Uterus (tissue), 4 donors: ENCODE results near the gene GALNT7. TPM values are rescaled to one million over a fixed set of nuclear protein-coding genes. Genes with fewer than 3 reads are reported as not detected.

ENCODE experiments used
- DNase-seq, 2 donors: peaks; one replicate each; pipeline ENCODE4 v3.0.0-alpha.2; 2019 to 2020
- H3K27ac ChIP-seq, 2 donors: fragments of 200-600 bp; sonication (generic); 1 replicate in 1 of 2; 2 replicates in 1 of 2; pipeline ENCODE4 v1.5.1; 2016 to 2018
- H3K27me3 ChIP-seq, 2 donors: fragments of 200-600 bp; sonication (generic); one replicate each; pipeline ENCODE4 v1.5.1; 2018 to 2019; ENCODE audit warnings: control low read depth in 1 of 2
- H3K36me3 ChIP-seq, 2 donors: fragments of 200-600 bp; sonication (generic); one replicate each; pipeline ENCODE4 v1.5.1; 2019; ENCODE audit warnings: control low read depth in 1 of 2
- H3K4me1 ChIP-seq, 2 donors: fragments of 200-600 bp; sonication (generic); one replicate each; pipeline ENCODE4 v1.5.1; 2018 to 2019; ENCODE audit warnings: control low read depth in 1 of 2
- H3K4me3 ChIP-seq, 2 donors: fragments of 200-600 bp; sonication (generic); 1 replicate in 1 of 2; 2 replicates in 1 of 2; pipeline ENCODE4 v1.5.1; 2018 to 2019; ENCODE audit warnings: mild to moderate bottlenecking in 1 of 2
- H3K9me3 ChIP-seq, 2 donors: fragments of 200-600 bp; sonication (generic); one replicate each; pipeline ENCODE4 v1.5.1; 2019; ENCODE audit warnings: control low read depth in 1 of 2
- POLR2A ChIP-seq, 2 donors: fragments of 450-650 bp; IDR thresholded peaks; one replicate each; pipeline ENCODE4 v1.6.1; 2016; ENCODE audit warnings: antibody characterized with exemption in 2 of 2, mild to moderate bottlenecking in 1 of 2, moderate library complexity in 1 of 2
- intact Hi-C: fragments of 100-400 bp; cut with DNase I; formaldehyde crosslinking; loops from one replicate; pipeline ENCODE4 v1.15.1; 2023; ENCODE audit warnings: low total_unique reads
- total RNA-seq, 4 donors: library from RNA; depleted of rRNA in 3 of 4; stranded (reverse); fragments of >200 nt in 3 of 4; gene quantifications; one replicate each; pipeline versions ENCODE4 v1.1.0 to v1.2.4, GENCODE V29; 2014 to 2023
- TF ChIP-seq, protein P1 (sequence below), 4 experiments: fragments of 200-600 bp in 2 of 4; fragments of 450-650 bp in 2 of 4; sonication (generic) in 2 of 4; IDR thresholded peaks; one replicate each; pipeline ENCODE4 v1.5.1; 2016 to 2019; ENCODE audit warnings: antibody characterized with exemption in 4 of 4, mild to moderate bottlenecking in 2 of 4, moderate library complexity in 1 of 4
- donor health status: DM: yes; HTN: yes; CAD: no.

Gene GALNT7
- total RNA-seq, 4 donors from 2014 or later: 7.7 to 48.2 (median 19.2) TPM

DNA sequence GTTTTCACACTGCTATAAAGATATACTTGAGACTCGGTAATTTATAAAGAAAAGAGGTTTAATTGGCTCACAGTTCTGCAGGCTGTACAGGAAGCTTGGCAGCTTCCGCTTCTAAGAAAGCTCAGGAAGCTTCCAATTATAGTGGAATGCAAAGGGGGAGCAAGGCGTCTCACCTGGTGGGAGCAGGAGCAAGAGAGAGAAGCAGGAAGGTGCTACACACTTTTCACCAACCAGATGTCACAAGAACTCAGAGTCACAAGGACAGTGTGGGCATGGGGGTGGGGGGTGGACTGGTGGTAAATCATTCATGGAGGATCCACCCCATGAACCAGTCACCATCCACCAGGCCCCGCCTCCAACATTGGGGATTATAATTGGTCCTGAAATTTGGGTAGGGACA, 142.8 kb downstream of the GALNT7 start:
- no peak overlapping the region for H3K27ac ChIP-seq
- TF ChIP-seq POLR2A (IDR thresholded peaks at IDR 0.05): no peak
- TF ChIP-seq, protein P1, sequence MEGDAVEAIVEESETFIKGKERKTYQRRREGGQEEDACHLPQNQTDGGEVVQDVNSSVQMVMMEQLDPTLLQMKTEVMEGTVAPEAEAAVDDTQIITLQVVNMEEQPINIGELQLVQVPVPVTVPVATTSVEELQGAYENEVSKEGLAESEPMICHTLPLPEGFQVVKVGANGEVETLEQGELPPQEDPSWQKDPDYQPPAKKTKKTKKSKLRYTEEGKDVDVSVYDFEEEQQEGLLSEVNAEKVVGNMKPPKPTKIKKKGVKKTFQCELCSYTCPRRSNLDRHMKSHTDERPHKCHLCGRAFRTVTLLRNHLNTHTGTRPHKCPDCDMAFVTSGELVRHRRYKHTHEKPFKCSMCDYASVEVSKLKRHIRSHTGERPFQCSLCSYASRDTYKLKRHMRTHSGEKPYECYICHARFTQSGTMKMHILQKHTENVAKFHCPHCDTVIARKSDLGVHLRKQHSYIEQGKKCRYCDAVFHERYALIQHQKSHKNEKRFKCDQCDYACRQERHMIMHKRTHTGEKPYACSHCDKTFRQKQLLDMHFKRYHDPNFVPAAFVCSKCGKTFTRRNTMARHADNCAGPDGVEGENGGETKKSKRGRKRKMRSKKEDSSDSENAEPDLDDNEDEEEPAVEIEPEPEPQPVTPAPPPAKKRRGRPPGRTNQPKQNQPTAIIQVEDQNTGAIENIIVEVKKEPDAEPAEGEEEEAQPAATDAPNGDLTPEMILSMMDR (IDR thresholded peaks at IDR 0.05): no peak
- no peak overlapping the region for H3K4me3 ChIP-seq
- no peaks in the 10 kb centered on the region for H3K27me3 ChIP-seq
- no peaks in the 10 kb centered on the region for H3K9me3 ChIP-seq
- no peaks in the 10 kb centered on the region for H3K36me3 ChIP-seq
- intact Hi-C loops: no loop called here
- no peaks in the 10 kb centered on the region for H3K4me1 ChIP-seq
- no peak for DNase-seq

DNA sequence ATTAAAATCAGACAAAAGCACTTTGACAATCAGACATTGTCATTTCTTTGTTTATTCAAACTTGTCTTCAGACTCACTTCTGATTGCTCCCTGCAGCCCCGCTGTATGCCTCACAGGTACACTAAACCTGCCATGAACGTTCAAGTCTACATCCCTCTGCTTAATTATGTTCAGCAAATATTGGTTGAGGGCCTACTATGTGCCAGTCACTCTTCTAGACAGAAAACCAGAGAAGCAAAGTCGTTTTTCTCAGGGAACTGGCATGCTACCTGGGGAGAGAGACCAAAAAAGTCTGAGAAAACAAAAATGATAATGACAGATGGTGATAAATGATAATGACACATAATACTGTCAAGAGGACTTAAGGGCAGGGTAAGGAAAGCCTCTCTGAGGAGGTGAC, 146.1 kb downstream of the GALNT7 start:
- no peaks in the 10 kb centered on the region for H3K36me3 ChIP-seq
- intact Hi-C loops: loop anchor here (5.0 kb wide), 1 partner anchor 103 kb away; no protein-coding TSS in a partner anchor
- H3K27me3 ChIP-seq: no peaks in the 10 kb centered on the region
- no peak for DNase-seq
- TF ChIP-seq POLR2A (IDR thresholded peaks at IDR 0.05): no peak
- TF ChIP-seq, protein P1 (IDR thresholded peaks at IDR 0.05): no peak
- H3K4me1 ChIP-seq: no peaks in the 10 kb centered on the region
- no peaks in the 10 kb centered on the region for H3K9me3 ChIP-seq
- no peak overlapping the region for H3K4me3 ChIP-seq
- H3K27ac ChIP-seq: no peak overlapping the region

DNA sequence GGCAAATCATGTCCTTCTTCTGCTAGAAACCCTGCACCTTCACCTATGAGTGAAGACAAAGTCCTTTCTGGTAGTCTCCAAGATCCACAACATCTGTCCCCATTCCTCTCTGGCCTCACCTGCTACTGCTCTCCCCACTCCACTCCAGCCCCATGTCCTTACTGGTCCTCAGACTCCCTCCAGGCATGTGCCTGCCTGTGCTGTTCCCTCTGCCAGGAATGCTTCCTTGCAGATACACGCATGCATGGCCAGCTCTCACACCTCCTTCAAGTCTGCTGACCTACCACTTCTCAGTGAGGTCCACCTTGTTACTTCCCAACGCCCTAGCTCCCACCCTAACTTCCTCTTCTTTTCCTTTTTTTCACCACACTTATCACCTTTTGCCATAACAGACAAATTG, 147.4 kb downstream of the GALNT7 start:
- Histone ChIP-seq H3K9me3 (no peaks in the 10 kb centered on the region), H3K36me3 (no peaks in the 10 kb centered on the region), H3K27me3 (no peaks in the 10 kb centered on the region), H3K27ac (no peak overlapping the region), H3K4me3 (no peak overlapping the region), H3K4me1 (no peaks in the 10 kb centered on the region)
- intact Hi-C loops: loop anchor here (5.0 kb wide), 1 partner anchor 101 kb away; no protein-coding TSS in a partner anchor
- TF ChIP-seq POLR2A (IDR thresholded peaks at IDR 0.05): no peak
- TF ChIP-seq, protein P1 (IDR thresholded peaks at IDR 0.05): no peak
- DNase-seq: no peak

DNA sequence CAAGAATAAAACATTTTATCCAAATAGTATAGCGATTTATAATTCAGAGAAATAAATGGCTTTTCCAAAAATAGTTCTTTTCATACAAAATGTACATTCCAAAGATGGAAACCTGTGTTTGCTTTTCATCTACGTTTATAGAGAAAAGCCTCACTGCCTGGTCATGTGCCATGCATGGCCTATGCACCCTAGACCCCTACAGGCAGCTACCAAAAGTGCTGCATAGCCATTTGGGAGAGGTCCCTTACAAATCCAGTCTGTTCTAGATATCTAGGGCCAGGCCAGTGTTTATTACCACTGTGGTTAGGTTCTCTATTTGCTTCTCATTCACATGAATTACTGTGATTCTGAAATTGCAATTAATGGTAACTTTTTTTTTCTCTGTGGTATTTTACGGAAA, 148.4 kb downstream of the GALNT7 start:
- no peaks in the 10 kb centered on the region for H3K27me3 ChIP-seq
- no peaks in the 10 kb centered on the region for H3K36me3 ChIP-seq
- DNase-seq: no peak
- no peak overlapping the region for H3K27ac ChIP-seq
- H3K4me1 ChIP-seq: no peaks in the 10 kb centered on the region
- no peak for TF ChIP-seq POLR2A (IDR thresholded peaks at IDR 0.05)
- TF ChIP-seq, protein P1 (IDR thresholded peaks at IDR 0.05): peak in 1 of 4 experiments; percentile 3
- intact Hi-C loops: loop anchor here (5.0 kb wide), 1 partner anchor 100 kb away; no protein-coding TSS in a partner anchor
- no peak overlapping the region for H3K4me3 ChIP-seq
- H3K9me3 ChIP-seq: no peaks in the 10 kb centered on the region

DNA sequence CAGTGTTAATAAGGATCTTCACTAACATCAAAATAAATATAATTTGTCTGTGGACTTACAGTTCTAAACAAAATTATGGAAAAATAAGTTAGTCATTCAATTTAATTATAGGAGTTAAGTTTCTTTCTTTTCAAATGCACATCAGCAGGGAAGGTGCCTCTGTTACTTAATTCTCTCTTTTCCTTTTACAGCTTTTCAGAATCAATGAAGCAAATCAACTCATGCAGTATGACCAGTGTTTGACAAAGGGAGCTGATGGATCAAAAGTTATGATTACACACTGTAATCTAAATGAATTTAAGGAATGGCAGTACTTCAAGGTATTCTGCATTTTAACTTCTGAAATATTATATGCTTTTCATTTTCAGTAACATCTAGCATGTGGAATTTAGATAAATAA, 149.6 kb downstream of the GALNT7 start:
- no peaks in the 10 kb centered on the region for H3K9me3 ChIP-seq
- no peak overlapping the region for H3K4me3 ChIP-seq
- no peaks in the 10 kb centered on the region for H3K4me1 ChIP-seq
- H3K36me3 ChIP-seq: no peaks in the 10 kb centered on the region
- intact Hi-C loops: loop anchor here (5.0 kb wide), 1 partner anchor 99 kb away; no protein-coding TSS in a partner anchor
- TF ChIP-seq POLR2A (IDR thresholded peaks at IDR 0.05): no peak
- TF ChIP-seq, protein P1 (IDR thresholded peaks at IDR 0.05): no peak
- H3K27ac ChIP-seq: no peak overlapping the region
- DNase-seq: no peak
- H3K27me3 ChIP-seq: no peaks in the 10 kb centered on the region
